SK-N-SH (cell line): ENCODE results near the gene KPNB1. TPM values are rescaled to one million over a fixed set of nuclear protein-coding genes. Genes with fewer than 3 reads are reported as not detected.

Source experiments
- CTCF ChIA-PET: fragments of 300-600, 350-600 bp; formaldehyde crosslinking; extraction: SDS; loops from one replicate; lab custom pipeline; 2021; lab: Yijun Ruan, JAX
- POLR2A ChIA-PET: fragments of 350-600 bp; sonication (Branson Sonifier 250); formaldehyde crosslinking; extraction: SDS; loops from one replicate; lab custom pipeline; 2020; ENCODE audit warnings: antibody characterized with exemption, inconsistent platforms; lab: Yijun Ruan, JAX
- DNase-seq: peaks from one replicate; pipeline ENCODE4 v3.0.0; 2012
- H2AFZ ChIP-seq: fragments of 200-600 bp; sonication (generic); 2 replicates; pipeline ENCODE4 v1.8.1; 2016; ENCODE audit warnings: antibody characterized with exemption, mild to moderate bottlenecking, low read depth
- H3F3A ChIP-seq: fragments of 200-600 bp; sonication (generic); replicated peaks from 2 replicates; pipeline ENCODE3; 2016; ENCODE audit warnings: antibody characterized with exemption, mild to moderate bottlenecking; ENCODE audit not compliant: insufficient read depth
- H3K27ac ChIP-seq, 2 experiments: fragments of 200-500 bp in 1 of 2; fragments of 200-600 bp in 1 of 2; sonication (Bioruptor generic) in 1 of 2; sonication (generic), shearing (Covaris generic) in 1 of 2; 2 replicates each; pipeline versions ENCODE4 v1.5.1 to v1.6.1; 2014 to 2016; ENCODE audit warnings: low read depth in 2 of 2, inconsistent platforms in 1 of 2, low read length in 1 of 2, mild to moderate bottlenecking in 1 of 2, mixed read lengths in 1 of 2
- H3K27me3 ChIP-seq: fragments of 200-600 bp; sonication (generic), shearing (Covaris generic); 2 replicates; pipeline ENCODE4 v1.6.1; 2016; ENCODE audit warnings: mixed run types; ENCODE audit not compliant: insufficient read depth
- H3K36me3 ChIP-seq, 2 experiments: fragments of 200-500 bp in 1 of 2; fragments of 200-600 bp in 1 of 2; sonication (Bioruptor generic) in 1 of 2; sonication (generic) in 1 of 2; replicated peaks in 1 of 2; 2 replicates each; pipeline versions ENCODE3 to v1.5.1; 2014 to 2016; ENCODE audit warnings: low read length in 1 of 2, mild to moderate bottlenecking in 1 of 2; ENCODE audit not compliant: insufficient read depth in 2 of 2, control insufficient read depth in 1 of 2
- H3K4me1 ChIP-seq, 2 experiments: fragments of 200-500 bp in 1 of 2; fragments of 200-600 bp in 1 of 2; sonication (Bioruptor generic) in 1 of 2; sonication (generic), shearing (Covaris generic) in 1 of 2; 2 replicates each; pipeline versions ENCODE4 v1.5.1 to v1.6.1; 2014 to 2016; ENCODE audit warnings: low read depth in 1 of 2, low read length in 1 of 2, mixed run types in 1 of 2; ENCODE audit not compliant: insufficient read depth in 2 of 2, control insufficient read depth in 1 of 2
- H3K4me2 ChIP-seq: fragments of 200-600 bp; sonication (generic), shearing (Covaris generic); 2 replicates; pipeline ENCODE4 v1.6.1; 2017; ENCODE audit warnings: mixed run types
- H3K4me3 ChIP-seq, 2 experiments: fragments of 200-500 bp in 1 of 2; fragments of 200-600 bp in 1 of 2; sonication (Bioruptor generic) in 1 of 2; sonication (generic), shearing (Covaris generic) in 1 of 2; 2 replicates each; pipeline versions ENCODE4 v1.5.1 to v1.8.1; 2014 to 2016; ENCODE audit warnings: low read depth in 2 of 2, inconsistent platforms in 1 of 2, low read length in 1 of 2, mild to moderate bottlenecking in 1 of 2, mixed read lengths in 1 of 2, moderate library complexity in 1 of 2
- H3K79me2 ChIP-seq: fragments of 200-600 bp; sonication (generic); 2 replicates; pipeline ENCODE4 v1.8.1; 2017; ENCODE audit warnings: mild to moderate bottlenecking; ENCODE audit not compliant: insufficient read depth
- H3K9ac ChIP-seq: fragments of 200-600 bp; sonication (generic); 2 replicates; pipeline ENCODE4 v1.6.1; 2017; ENCODE audit warnings: mixed run types
- H3K9me2 ChIP-seq: fragments of 200-600 bp; sonication (generic); 2 replicates; pipeline ENCODE4 v1.6.1; 2017; ENCODE audit warnings: mixed run types
- H3K9me3 ChIP-seq: fragments of 200-600 bp; sonication (generic); 2 replicates; pipeline ENCODE4 v1.6.1; 2017; ENCODE audit warnings: mixed run types, mild to moderate bottlenecking, moderate library complexity
- H4K20me1 ChIP-seq: fragments of 200-600 bp; sonication (generic); 2 replicates; pipeline ENCODE4 v1.6.1; 2017; ENCODE audit warnings: mild to moderate bottlenecking, mixed run types; ENCODE audit not compliant: insufficient read depth
- CHD2 ChIP-seq: fragments of 150-350 bp; IDR thresholded peaks from 2 replicates; pipeline ENCODE4 v1.6.1; 2018; ENCODE audit warnings: low read length; ENCODE audit not compliant: partially characterized antibody
- CTCF ChIP-seq: fragments of 200-600 bp; sonication (generic); IDR thresholded peaks from 2 replicates; pipeline ENCODE4 v1.6.1; 2017; ENCODE audit warnings: antibody characterized with exemption, mild to moderate bottlenecking, moderate library complexity
- ELF1 ChIP-seq: IDR thresholded peaks from 2 replicates; pipeline ENCODE4 v1.4.0; 2012
- JUND ChIP-seq: IDR thresholded peaks from 2 replicates; pipeline ENCODE4 v1.4.0; 2012
- REST ChIP-seq: IDR thresholded peaks from 2 replicates; pipeline ENCODE4 v1.6.1; 2012; ENCODE audit warnings: mild to moderate bottlenecking, low read depth, low read length, moderate library complexity
- RXRA ChIP-seq: IDR thresholded peaks from 2 replicates; pipeline ENCODE4 v1.4.0; 2012; ENCODE audit warnings: low read depth, mild to moderate bottlenecking, borderline replicate concordance
- TEAD4 ChIP-seq: IDR thresholded peaks from 2 replicates; pipeline ENCODE4 v1.4.0; 2012; ENCODE audit warnings: mild to moderate bottlenecking, borderline replicate concordance; ENCODE audit not compliant: insufficient read depth
- USF1 ChIP-seq: IDR thresholded peaks from 2 replicates; pipeline ENCODE4 v1.4.0; 2012; ENCODE audit warnings: low read depth, borderline replicate concordance
- YY1 ChIP-seq: IDR thresholded peaks from 2 replicates; pipeline ENCODE4 v1.4.0; 2012; ENCODE audit warnings: low read depth, mild to moderate bottlenecking
- ZBTB33 ChIP-seq: IDR thresholded peaks from 2 replicates; pipeline ENCODE4 v1.4.0; 2012; ENCODE audit warnings: low read depth, borderline replicate concordance
- WGBS: methylation state at CpG from one replicate; pipeline ENCODE4 v1.1.6; 2017; ENCODE audit warnings: low lambda C conversion rate; 5-methylcytosine and 5-hydroxymethylcytosine counted together
- polyA plus RNA-seq, 3 experiments: library from polyadenylated mRNA; depleted of rRNA; stranded (reverse); fragments of >200 nt; gene quantifications; 2 replicates each; pipeline ENCODE4 v1.2.3, GENCODE V29; 2012

KPNB1 gene
- polyA plus RNA-seq, 1 of the 3 experiments (the other 2 are of a cell fraction): 89.5 TPM

GRCh38 chr17:47676510-47677165 lies 26.9 kb downstream of the KPNB1 start:
- H3K79me2 ChIP-seq: peaks cover 54% of the 10 kb centered on the region
- no peak for DNase-seq
- H4K20me1 ChIP-seq: peaks cover 42% of the 10 kb centered on the region
- H3K9me3 ChIP-seq: no peaks in the 10 kb centered on the region
- no peak overlapping the region for H3K4me2 ChIP-seq
- no peak overlapping the region for H3K27ac ChIP-seq
- H3K4me1 ChIP-seq: no peaks in the 10 kb centered on the region
- TF ChIP-seq JUND (no peak), REST (no peak), CTCF (no peak), USF1 (no peak), YY1 (no peak), CHD2 (no peak), ZBTB33 (no peak), TEAD4 (no peak), RXRA (no peak), ELF1 (no peak)
- H3K9ac ChIP-seq: no peak overlapping the region
- POLR2A ChIA-PET: interaction anchor here (0.7 to 1.2 kb wide), 2 partner anchors 22 to 28 kb away, joined by 3 to 4 read pairs; partner anchors contain the start of gene KPNB1
- 82% methylated on average over 7 of the region's 7 CpGs for WGBS
- no peak overlapping the region for H3K4me3 ChIP-seq
- peaks cover 62% of the 10 kb centered on the region for H3F3A ChIP-seq
- H3K9me2 ChIP-seq: no peaks in the 10 kb centered on the region
- CTCF ChIA-PET: interaction anchor here (0.7 to 11.3 kb wide), 9 partner anchors 11 to 113 kb away, joined by 3 to 167 read pairs (median 5); no protein-coding TSS in a partner anchor
- H3K27me3 ChIP-seq: no peaks in the 10 kb centered on the region
- H3K36me3 ChIP-seq: peaks cover 88 to 99% of the 10 kb centered on the region in 2 experiments
- H2AFZ ChIP-seq: no peak overlapping the region
